HepG2 (cell line): Measurements from ENCODE around the gene PPY. TPM values are rescaled to one million over a fixed set of nuclear protein-coding genes. Genes with fewer than 3 reads are reported as not detected.

Source experiments
- ATAC-seq: fragments of 200-7000 bp; cut with Tn5 transposase; 3 replicates; pipeline ENCODE4 v1.9.1; 2020; ENCODE audit warnings: mild to moderate bottlenecking, moderate library complexity
- BruUV-seq: library from RNA; stranded (reverse); fragments of 400-500 nt; replicated peaks from 2 replicates; lab custom pipeline; 2021; lab: Mats Ljungman, UMichigan
- CTCF ChIA-PET: fragments of 300-600 bp; formaldehyde crosslinking; extraction: SDS; loops from one replicate; lab custom pipeline; 2021; ENCODE audit warnings: low total read pairs, inconsistent platforms, low intra/inter-chr PET ratio; lab: Yijun Ruan, JAX
- POLR2A ChIA-PET: fragments of 350-600 bp; sonication (Branson Sonifier 250); formaldehyde crosslinking; loops from one replicate; lab custom pipeline; 2020; ENCODE audit warnings: antibody characterized with exemption, inconsistent platforms; lab: Yijun Ruan, JAX
- DNase-seq: peaks from one replicate; pipeline ENCODE4 v3.0.0-alpha.2; 2015; ENCODE audit warnings: low spot score
- FAIRE-seq: peaks from 3 replicates; lab custom pipeline; 2011; peaks lifted over from hg19 to GRCh38; lab: Jason Lieb, UNC
- H2AFZ ChIP-seq: one replicate; pipeline ENCODE4 v1.6.1; 2011; ENCODE audit warnings: low read length, inconsistent platforms
- H3K27ac ChIP-seq: fragments of 300-600 bp; 3 replicates; pipeline ENCODE4 v1.8.0; 2011; ENCODE audit warnings: mixed run types, mild to moderate bottlenecking, mixed read lengths, low read length, inconsistent platforms; ENCODE audit not compliant: insufficient read depth; ENCODE audit errors: extremely low read length
- H3K27me3 ChIP-seq, 2 experiments: fragments of 200-600 bp in 1 of 2; 2 replicates in 1 of 2; 3 replicates in 1 of 2; pipeline versions ENCODE4 v1.6.0 to v1.8.0; 2011; ENCODE audit warnings: low read length in 2 of 2, mild to moderate bottlenecking in 2 of 2, moderate library complexity in 2 of 2, inconsistent platforms in 1 of 2; ENCODE audit not compliant: insufficient read depth in 2 of 2, control insufficient read depth in 1 of 2
- H3K36me3 ChIP-seq, 2 experiments: fragments of 200-600 bp in 1 of 2; replicated peaks in 1 of 2; 2 replicates in 1 of 2; 3 replicates in 1 of 2; pipeline versions ENCODE4 v1.5.1 to v1.8.0; 2011; ENCODE audit warnings: low read length in 2 of 2, inconsistent platforms in 1 of 2; ENCODE audit not compliant: insufficient read depth in 2 of 2, control insufficient read depth in 1 of 2
- H3K4me1 ChIP-seq: 2 replicates; pipeline ENCODE4 v1.5.1; 2012; ENCODE audit warnings: low read length, inconsistent platforms; ENCODE audit not compliant: insufficient read depth
- H3K4me2 ChIP-seq: 2 replicates; pipeline ENCODE4 v1.6.0; 2011; ENCODE audit warnings: low read depth, low read length, inconsistent platforms
- H3K4me3 ChIP-seq, 3 experiments: fragments of 200-600 bp in 1 of 3; sonication (generic), shearing (Covaris generic) in 1 of 3; replicated peaks in 1 of 3; 2 replicates each; pipeline ENCODE4 v1.5.1; 2011 to 2016; ENCODE audit warnings: low read length in 3 of 3, inconsistent platforms in 2 of 3, low read depth in 2 of 3, mild to moderate bottlenecking in 2 of 3, control low read depth in 1 of 3, mixed read lengths in 1 of 3; ENCODE audit not compliant: insufficient read depth in 1 of 3
- H3K79me2 ChIP-seq: one replicate; pipeline ENCODE4 v1.6.1; 2011; ENCODE audit warnings: low read length, inconsistent platforms; ENCODE audit not compliant: insufficient read depth
- H3K9ac ChIP-seq: 2 replicates; pipeline ENCODE4 v1.6.0; 2011; ENCODE audit warnings: mild to moderate bottlenecking, low read depth, low read length, inconsistent platforms; ENCODE audit not compliant: insufficient read depth
- H3K9me3 ChIP-seq: 2 replicates; pipeline ENCODE4 v1.5.1; 2012; ENCODE audit warnings: mild to moderate bottlenecking, low read length
- H4K20me1 ChIP-seq: 2 replicates; pipeline ENCODE4 v1.6.0; 2011; ENCODE audit warnings: inconsistent platforms, mild to moderate bottlenecking, low read length, moderate library complexity; ENCODE audit not compliant: insufficient read depth
- CC2D1A ChIP-seq: sonication (generic); formaldehyde crosslinking; IDR thresholded peaks from 2 replicates; pipeline ENCODE4 v1.8.1; 2023; ENCODE audit warnings: mild to moderate bottlenecking, missing genetic modification reagents
- GABPA ChIP-seq, 2 experiments: IDR thresholded peaks; 2 replicates each; pipeline ENCODE4 v1.6.1; 2011 to 2016; ENCODE audit warnings: low read depth in 2 of 2, low read length in 1 of 2, missing biosample characterization in 1 of 2, missing genetic modification characterization in 1 of 2
- MED8 ChIP-seq: sonication (generic); formaldehyde crosslinking; IDR thresholded peaks from 2 replicates; pipeline ENCODE4 v1.8.1; 2023; ENCODE audit warnings: mild to moderate bottlenecking, missing genetic modification reagents; ENCODE audit not compliant: insufficient replicate concordance
- RAD21 ChIP-seq: fragments of 450-650 bp; formaldehyde crosslinking; IDR thresholded peaks from 2 replicates; pipeline ENCODE4 v1.5.0; 2020; ENCODE audit warnings: mild to moderate bottlenecking
- SETDB1 ChIP-seq: sonication (generic); formaldehyde crosslinking; IDR thresholded peaks from 2 replicates; pipeline ENCODE4 v1.5.1; 2020; ENCODE audit warnings: missing genetic modification reagents, mild to moderate bottlenecking, borderline replicate concordance
- SYNCRIP ChIP-seq: fragments of 200-400 bp; formaldehyde crosslinking; IDR thresholded peaks from 2 replicates; pipeline ENCODE4 v1.6.1; 2018; ENCODE audit warnings: mild to moderate bottlenecking, low read depth, low read length; ENCODE audit not compliant: insufficient read depth
- YY1 ChIP-seq: IDR thresholded peaks from 2 replicates; pipeline ENCODE4 v1.6.1; 2011; ENCODE audit warnings: low read length, low read depth, moderate library complexity, mild to moderate bottlenecking; ENCODE audit not compliant: insufficient read depth, insufficient replicate concordance
- ZNF264 ChIP-seq: sonication (generic); formaldehyde crosslinking; IDR thresholded peaks from 2 replicates; pipeline ENCODE4 v1.4.0; 2020; ENCODE audit warnings: missing genetic modification reagents
- ZNF547 ChIP-seq: sonication (generic); formaldehyde crosslinking; IDR thresholded peaks from 2 replicates; pipeline ENCODE4 v1.5.1; 2020; ENCODE audit warnings: mild to moderate bottlenecking, missing genetic modification reagents
- ZNF572 ChIP-seq: sonication (generic); formaldehyde crosslinking; IDR thresholded peaks from 2 replicates; pipeline ENCODE4 v1.5.1; 2020; ENCODE audit warnings: mild to moderate bottlenecking, missing genetic modification reagents
- ZNF816 ChIP-seq: sonication (generic); formaldehyde crosslinking; IDR thresholded peaks from 2 replicates; pipeline ENCODE4 v1.8.0; 2022; ENCODE audit warnings: missing genetic modification reagents, mild to moderate bottlenecking, borderline replicate concordance
- WGBS: methylation state at CpG from one replicate; pipeline ENCODE4 v1.1.6; 2017; ENCODE audit warnings: low lambda C conversion rate; 5-methylcytosine and 5-hydroxymethylcytosine counted together
- in situ Hi-C: cut with HindIII; loops from 2 replicates; pipeline ENCODE4 v1.10.0; 2017; ENCODE audit warnings: low pct_unique_long_range_greater_than_20kb; ENCODE audit not compliant: extremely low pct_ligation_motif_present
- intact Hi-C: fragments of 100-400 bp; cut with micrococcal nuclease; formaldehyde crosslinking; loops from one replicate; pipeline ENCODE4 v1.10.0; 2022; ENCODE audit not compliant: unreplicated experiment
- polyA plus RNA-seq, 8 experiments: library from polyadenylated mRNA; depleted of rRNA in 3 of 8; stranded (reverse) in 7 of 8; unstranded in 1 of 8; fragments of >200 nt; fragmentation: Illumina TruSeq in 4 of 8; extraction: Trizol in 4 of 8; gene quantifications; 2 replicates each; pipeline versions ENCODE4 v1.2.1 to v1.2.3, GENCODE V29; 2011 to 2016; ENCODE audit warnings: low read depth in 4 of 8, missing spikeins in 1 of 8, mixed read lengths in 1 of 8; ENCODE audit not compliant: insufficient read depth in 1 of 8
- total RNA-seq, 5 experiments: library from RNA; depleted of rRNA; stranded (reverse); fragments of >200 nt; fragmentation: Illumina TruSeq; extraction: Trizol; gene quantifications; 2 replicates each; pipeline ENCODE4 v1.2.3, GENCODE V29; 2016; ENCODE audit warnings: low read depth in 1 of 5
- TF ChIP-seq, protein P1 (sequence below), 2 experiments: sonication (generic) in 1 of 2; formaldehyde crosslinking in 1 of 2; IDR thresholded peaks; 2 replicates each; pipeline versions ENCODE4 v1.5.1 to v1.6.1; 2011 to 2020; ENCODE audit warnings: borderline replicate concordance in 1 of 2, low read depth in 1 of 2, low read length in 1 of 2, mild to moderate bottlenecking in 1 of 2, missing genetic modification reagents in 1 of 2, moderate library complexity in 1 of 2
- TF ChIP-seq, protein P2 (sequence below): sonication (generic); formaldehyde crosslinking; IDR thresholded peaks from 2 replicates; pipeline ENCODE4 v1.8.1; 2022; ENCODE audit warnings: low read depth, mild to moderate bottlenecking, missing genetic modification reagents
- TF ChIP-seq, protein P3 (sequence below): sonication (generic); formaldehyde crosslinking; IDR thresholded peaks from 2 replicates; pipeline ENCODE4 v1.4.0; 2020; ENCODE audit warnings: mild to moderate bottlenecking, low read depth, missing genetic modification reagents

Gene PPY
- total and polyA plus RNA-seq, 2 of the 13 experiments (the other 11 are each of a cell fraction or from before 2014, with no cell fraction given) = not detected

DNA sequence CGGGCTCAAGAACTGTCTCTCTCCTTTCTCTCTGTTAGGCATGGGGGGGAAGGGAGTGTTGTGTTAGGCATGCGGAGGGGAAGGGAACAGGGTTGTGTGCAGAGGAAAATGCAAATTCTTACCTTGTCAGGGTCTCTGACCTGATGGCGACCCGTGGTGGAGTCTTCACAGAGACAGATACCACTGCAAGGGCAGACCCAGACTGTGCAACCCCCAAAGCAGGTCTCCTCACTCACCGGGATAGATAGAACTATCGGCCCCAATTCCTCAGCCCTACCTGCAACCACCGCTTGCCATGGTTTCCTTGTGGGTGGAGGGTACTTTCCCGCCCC is 25.3 kb downstream of the PPY start (continued):
- TF ChIP-seq, protein P1, sequence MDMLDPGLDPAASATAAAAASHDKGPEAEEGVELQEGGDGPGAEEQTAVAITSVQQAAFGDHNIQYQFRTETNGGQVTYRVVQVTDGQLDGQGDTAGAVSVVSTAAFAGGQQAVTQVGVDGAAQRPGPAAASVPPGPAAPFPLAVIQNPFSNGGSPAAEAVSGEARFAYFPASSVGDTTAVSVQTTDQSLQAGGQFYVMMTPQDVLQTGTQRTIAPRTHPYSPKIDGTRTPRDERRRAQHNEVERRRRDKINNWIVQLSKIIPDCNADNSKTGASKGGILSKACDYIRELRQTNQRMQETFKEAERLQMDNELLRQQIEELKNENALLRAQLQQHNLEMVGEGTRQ (IDR thresholded peaks at IDR 0.05; ENCODE audit: low read depth, low read length) = no peak
- TF ChIP-seq, protein P1 (CRISPR knock-in tag; IDR thresholded peaks at IDR 0.05; ENCODE audit: borderline replicate concordance) = no peak
- TF ChIP-seq ZNF572 (CRISPR knock-in tag) = no peak
- no peak for TF ChIP-seq SYNCRIP
- TF ChIP-seq RAD21 (CRISPR knock-in tag) = no peak

DNA sequence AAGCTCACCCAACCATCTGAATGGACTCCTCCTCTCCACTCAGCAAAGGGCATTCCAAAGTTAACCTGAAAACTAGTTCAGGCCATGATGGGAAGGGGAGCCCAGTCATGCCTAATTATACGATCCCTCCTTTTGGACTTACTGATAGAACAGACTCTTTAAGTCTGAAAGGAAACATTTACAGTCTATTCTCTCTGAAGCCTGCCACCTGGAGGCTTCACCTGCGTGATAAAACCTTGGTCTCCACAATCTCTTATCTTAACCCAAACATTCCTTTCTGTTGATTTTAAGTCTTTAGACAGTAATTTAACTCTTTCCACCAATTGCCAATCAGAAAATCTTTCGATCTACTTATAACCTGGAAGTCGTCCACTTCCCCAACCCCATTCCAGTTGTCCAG is 25.9 kb downstream of the PPY start:
- Histone ChIP-seq H3K4me2 (no peak overlapping the region), H4K20me1 (no peaks in the 10 kb centered on the region), H3K4me1 (no peaks in the 10 kb centered on the region), H3K27ac (no peak overlapping the region), H3K27me3 (peaks cover 7 to 63% of the 10 kb centered on the region in 2 experiments; a peak in 4 of 5 replicates), H3K36me3 (no peaks in the 10 kb centered on the region), H3K4me3 (no peak overlapping the region), H3K9me3 (no peaks in the 10 kb centered on the region), H3K9ac (no peak overlapping the region), H3K79me2 (no peaks in the 10 kb centered on the region), H2AFZ (no peak overlapping the region)
- FAIRE-seq = no peak
- ChIA-PET CTCF (no interaction called here), POLR2A (no interaction called here)
- ATAC-seq = no peak
- DNase-seq = no peak
- intact Hi-C loops = no loop called here
- 1% methylated on average over 4 of the region's 4 CpGs for WGBS
- no TSS peak for BruUV-seq
- in situ Hi-C loops = no loop called here
- TF ChIP-seq GABPA (IDR thresholded peaks at IDR 0.05; ENCODE audit: low read depth, low read length) = no peak
- no peak for TF ChIP-seq GABPA (CRISPR knock-in tag; IDR thresholded peaks at IDR 0.05; ENCODE audit: low read depth)
- TF ChIP-seq SETDB1 = no peak
- no peak for TF ChIP-seq MED8 (CRISPR knock-in tag)
- TF ChIP-seq ZNF816 (CRISPR knock-in tag) = no peak
- TF ChIP-seq, protein P2, sequence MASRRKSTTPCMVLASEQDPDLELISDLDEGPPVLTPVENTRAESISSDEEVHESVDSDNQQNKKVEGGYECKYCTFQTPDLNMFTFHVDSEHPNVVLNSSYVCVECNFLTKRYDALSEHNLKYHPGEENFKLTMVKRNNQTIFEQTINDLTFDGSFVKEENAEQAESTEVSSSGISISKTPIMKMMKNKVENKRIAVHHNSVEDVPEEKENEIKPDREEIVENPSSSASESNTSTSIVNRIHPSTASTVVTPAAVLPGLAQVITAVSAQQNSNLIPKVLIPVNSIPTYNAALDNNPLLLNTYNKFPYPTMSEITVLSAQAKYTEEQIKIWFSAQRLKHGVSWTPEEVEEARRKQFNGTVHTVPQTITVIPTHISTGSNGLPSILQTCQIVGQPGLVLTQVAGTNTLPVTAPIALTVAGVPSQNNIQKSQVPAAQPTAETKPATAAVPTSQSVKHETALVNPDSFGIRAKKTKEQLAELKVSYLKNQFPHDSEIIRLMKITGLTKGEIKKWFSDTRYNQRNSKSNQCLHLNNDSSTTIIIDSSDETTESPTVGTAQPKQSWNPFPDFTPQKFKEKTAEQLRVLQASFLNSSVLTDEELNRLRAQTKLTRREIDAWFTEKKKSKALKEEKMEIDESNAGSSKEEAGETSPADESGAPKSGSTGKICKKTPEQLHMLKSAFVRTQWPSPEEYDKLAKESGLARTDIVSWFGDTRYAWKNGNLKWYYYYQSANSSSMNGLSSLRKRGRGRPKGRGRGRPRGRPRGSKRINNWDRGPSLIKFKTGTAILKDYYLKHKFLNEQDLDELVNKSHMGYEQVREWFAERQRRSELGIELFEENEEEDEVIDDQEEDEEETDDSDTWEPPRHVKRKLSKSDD = no peak
- no peak for TF ChIP-seq ZNF547
- TF ChIP-seq, protein P3, sequence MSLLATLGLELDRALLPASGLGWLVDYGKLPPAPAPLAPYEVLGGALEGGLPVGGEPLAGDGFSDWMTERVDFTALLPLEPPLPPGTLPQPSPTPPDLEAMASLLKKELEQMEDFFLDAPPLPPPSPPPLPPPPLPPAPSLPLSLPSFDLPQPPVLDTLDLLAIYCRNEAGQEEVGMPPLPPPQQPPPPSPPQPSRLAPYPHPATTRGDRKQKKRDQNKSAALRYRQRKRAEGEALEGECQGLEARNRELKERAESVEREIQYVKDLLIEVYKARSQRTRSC (CRISPR knock-in tag) = no peak
- TF ChIP-seq YY1 = no peak
- no peak for TF ChIP-seq ZNF264 (CRISPR knock-in tag)
- TF ChIP-seq CC2D1A (CRISPR knock-in tag) = no peak
